H9 (cell line): ENCODE results near the gene VWA8. TPM values are rescaled to one million over a fixed set of nuclear protein-coding genes. Genes with fewer than 3 reads are reported as not detected.
A peak's percentile ranks its signal among the peaks of the same experiment; 100 is the strongest.

Experiments used
- DNase-seq: peaks from one replicate; pipeline ENCODE4 v3.0.0-alpha.2; 2017
- H2AFZ ChIP-seq: one replicate; pipeline ENCODE4 v1.6.1; 2013; ENCODE audit warnings: mild to moderate bottlenecking, low read length, control low read depth, moderate library complexity
- H2AK5ac ChIP-seq: 2 replicates; pipeline ENCODE4 v1.6.1; 2013; ENCODE audit warnings: low read length, control low read depth, mixed read lengths; ENCODE audit not compliant: insufficient read length
- H2BK120ac ChIP-seq: one replicate; pipeline ENCODE4 v1.6.1; 2013; ENCODE audit warnings: low read depth, mild to moderate bottlenecking, low read length, control low read depth, inconsistent platforms; ENCODE audit not compliant: poor library complexity, severe bottlenecking
- H2BK12ac ChIP-seq: 2 replicates; pipeline ENCODE4 v1.6.1; 2013; ENCODE audit warnings: low read length, control low read depth, mixed read lengths, low read depth; ENCODE audit not compliant: insufficient read length
- H2BK15ac ChIP-seq: 2 replicates; pipeline ENCODE4 v1.6.1; 2013; ENCODE audit warnings: low read depth, low read length, control low read depth
- H2BK20ac ChIP-seq: one replicate; pipeline ENCODE4 v1.6.1; 2013; ENCODE audit warnings: low read depth, mild to moderate bottlenecking, low read length, control low read depth, inconsistent platforms; ENCODE audit not compliant: poor library complexity, severe bottlenecking
- H2BK5ac ChIP-seq: 2 replicates; pipeline ENCODE4 v1.6.1; 2013; ENCODE audit warnings: low read length, control low read depth, mixed read lengths; ENCODE audit not compliant: insufficient read length
- H3K14ac ChIP-seq: 2 replicates; pipeline ENCODE4 v1.6.1; 2013; ENCODE audit warnings: low read length, control low read depth; ENCODE audit not compliant: insufficient read depth
- H3K18ac ChIP-seq: 2 replicates; pipeline ENCODE4 v1.6.1; 2013; ENCODE audit warnings: low read depth, mild to moderate bottlenecking, mixed read lengths, low read length, control low read depth; ENCODE audit not compliant: insufficient read length
- H3K23ac ChIP-seq: 2 replicates; pipeline ENCODE4 v1.6.1; 2013; ENCODE audit warnings: low read length, control low read depth, mixed read lengths, low read depth; ENCODE audit not compliant: insufficient read length
- H3K23me2 ChIP-seq: 2 replicates; pipeline ENCODE4 v1.6.1; 2013; ENCODE audit warnings: low read depth, mild to moderate bottlenecking, mixed read lengths, low read length, control low read depth; ENCODE audit not compliant: insufficient read length, poor library complexity, severe bottlenecking
- H3K27ac ChIP-seq: 2 replicates; pipeline ENCODE4 v1.5.1; 2013; ENCODE audit warnings: low read length, control low read depth, mixed read lengths, low read depth; ENCODE audit not compliant: insufficient read length
- H3K27me3 ChIP-seq: 2 replicates; pipeline ENCODE4 v1.6.1; 2013; ENCODE audit warnings: low read length, control low read depth, inconsistent platforms; ENCODE audit not compliant: insufficient read depth
- H3K4ac ChIP-seq: 2 replicates; pipeline ENCODE4 v1.6.1; 2013; ENCODE audit warnings: low read depth, mild to moderate bottlenecking, control low read depth, inconsistent platforms, low read length, moderate library complexity
- H3K4me1 ChIP-seq: 2 replicates; pipeline ENCODE4 v1.6.1; 2013; ENCODE audit warnings: low read length, control low read depth, inconsistent platforms; ENCODE audit not compliant: insufficient read depth
- H3K4me2 ChIP-seq: 2 replicates; pipeline ENCODE4 v1.6.1; 2013; ENCODE audit warnings: low read length, control low read depth, mixed read lengths; ENCODE audit not compliant: insufficient read length, insufficient read depth
- H3K56ac ChIP-seq: 2 replicates; pipeline ENCODE4 v1.6.1; 2013; ENCODE audit warnings: low read depth, mild to moderate bottlenecking, mixed read lengths, low read length, control low read depth; ENCODE audit not compliant: insufficient read length
- H3K79me1 ChIP-seq: 2 replicates; pipeline ENCODE4 v1.6.1; 2013; ENCODE audit warnings: low read depth, mild to moderate bottlenecking, moderate library complexity, low read length, control low read depth, inconsistent platforms; ENCODE audit not compliant: insufficient read depth, poor library complexity, severe bottlenecking
- H3K79me2 ChIP-seq: 2 replicates; pipeline ENCODE4 v1.6.1; 2013; ENCODE audit warnings: low read length, control low read depth, inconsistent platforms; ENCODE audit not compliant: insufficient read depth
- H3K9ac ChIP-seq: 2 replicates; pipeline ENCODE4 v1.6.1; 2013; ENCODE audit warnings: low read length, control low read depth, mixed read lengths; ENCODE audit not compliant: insufficient read length; ENCODE audit errors: extremely low read depth
- H3K9me3 ChIP-seq: one replicate; pipeline ENCODE4 v1.6.1; 2013; ENCODE audit warnings: low read depth, low read length, inconsistent platforms; ENCODE audit not compliant: control insufficient read depth
- H3T11ph ChIP-seq: one replicate; pipeline ENCODE4 v1.6.1; 2013; ENCODE audit warnings: mild to moderate bottlenecking, low read length, control low read depth, inconsistent platforms
- H4K20me1 ChIP-seq: one replicate; pipeline ENCODE4 v1.6.1; 2013; ENCODE audit not compliant: control insufficient read depth, insufficient read length, insufficient read depth
- H4K5ac ChIP-seq: 2 replicates; pipeline ENCODE4 v1.6.1; 2013; ENCODE audit warnings: low read depth, mild to moderate bottlenecking, mixed read lengths, low read length, control low read depth; ENCODE audit not compliant: insufficient read length
- H4K8ac ChIP-seq: replicated peaks from 2 replicates; pipeline ENCODE4 v1.6.1; 2013; ENCODE audit warnings: low read length, control low read depth, mixed read lengths, low read depth; ENCODE audit not compliant: insufficient read length
- H4K91ac ChIP-seq: 2 replicates; pipeline ENCODE4 v1.6.1; 2013; ENCODE audit warnings: low read depth, mild to moderate bottlenecking, moderate library complexity, mixed read lengths, low read length, control low read depth; ENCODE audit not compliant: insufficient read length
- H3K27ac Mint-ChIP-seq, 3 experiments: 2 replicates in 2 of 3; 3 replicates in 1 of 3; pipeline ENCODE4 v1.8.0; 2020 to 2021; ENCODE audit warnings: mixed read lengths in 3 of 3, mild to moderate bottlenecking in 1 of 3, moderate library complexity in 1 of 3
- H3K27me3 Mint-ChIP-seq: 2 replicates; pipeline ENCODE4 v1.8.0; 2021; ENCODE audit warnings: low read depth, mild to moderate bottlenecking, moderate library complexity, mixed read lengths
- H3K36me3 Mint-ChIP-seq, 3 experiments: 2 replicates in 2 of 3; 3 replicates in 1 of 3; pipeline ENCODE4 v1.8.0; 2020 to 2021; ENCODE audit warnings: low read depth in 3 of 3, mixed read lengths in 3 of 3; ENCODE audit not compliant: insufficient read depth in 1 of 3
- H3K4me1 Mint-ChIP-seq, 2 experiments: 2 replicates each; pipeline ENCODE4 v1.8.0; 2020; ENCODE audit warnings: mixed read lengths in 2 of 2
- H3K4me3 Mint-ChIP-seq, 2 experiments: 2 replicates in 1 of 2; 3 replicates in 1 of 2; pipeline ENCODE4 v1.8.0; 2020 to 2021; ENCODE audit warnings: mild to moderate bottlenecking in 2 of 2, mixed read lengths in 2 of 2, moderate library complexity in 1 of 2
- H3K9me3 Mint-ChIP-seq, 2 experiments: 2 replicates in 1 of 2; 3 replicates in 1 of 2; pipeline ENCODE4 v1.8.0; 2020; ENCODE audit warnings: mild to moderate bottlenecking in 2 of 2, mixed read lengths in 2 of 2, moderate library complexity in 1 of 2
- CTCF ChIP-seq: fragments of 200-600 bp; sonication (generic); conservative IDR thresholded peaks from 3 replicates; pipeline ENCODE4 v1.8.0; 2021; ENCODE audit warnings: antibody characterized with exemption, mild to moderate bottlenecking
- WGBS: extraction: QIAGEN DNeasy Blood & Tissue Kit; methylation state at CpG from one replicate; pipeline ENCODE4 v1.1.7; 2013; ENCODE audit warnings: missing lambda C conversion rate, low lambda C conversion rate, mixed read lengths; ENCODE audit not compliant: insufficient read length; ENCODE audit errors: extremely low coverage; 5-methylcytosine and 5-hydroxymethylcytosine counted together
- total RNA-seq: library from RNA; stranded (reverse); gene quantifications from 2 replicates; pipeline ENCODE4 v1.2.1, GENCODE V29; 2021

VWA8 gene
- total RNA-seq, 1 experiment from 2014 or later: 17.4 TPM

DNA sequence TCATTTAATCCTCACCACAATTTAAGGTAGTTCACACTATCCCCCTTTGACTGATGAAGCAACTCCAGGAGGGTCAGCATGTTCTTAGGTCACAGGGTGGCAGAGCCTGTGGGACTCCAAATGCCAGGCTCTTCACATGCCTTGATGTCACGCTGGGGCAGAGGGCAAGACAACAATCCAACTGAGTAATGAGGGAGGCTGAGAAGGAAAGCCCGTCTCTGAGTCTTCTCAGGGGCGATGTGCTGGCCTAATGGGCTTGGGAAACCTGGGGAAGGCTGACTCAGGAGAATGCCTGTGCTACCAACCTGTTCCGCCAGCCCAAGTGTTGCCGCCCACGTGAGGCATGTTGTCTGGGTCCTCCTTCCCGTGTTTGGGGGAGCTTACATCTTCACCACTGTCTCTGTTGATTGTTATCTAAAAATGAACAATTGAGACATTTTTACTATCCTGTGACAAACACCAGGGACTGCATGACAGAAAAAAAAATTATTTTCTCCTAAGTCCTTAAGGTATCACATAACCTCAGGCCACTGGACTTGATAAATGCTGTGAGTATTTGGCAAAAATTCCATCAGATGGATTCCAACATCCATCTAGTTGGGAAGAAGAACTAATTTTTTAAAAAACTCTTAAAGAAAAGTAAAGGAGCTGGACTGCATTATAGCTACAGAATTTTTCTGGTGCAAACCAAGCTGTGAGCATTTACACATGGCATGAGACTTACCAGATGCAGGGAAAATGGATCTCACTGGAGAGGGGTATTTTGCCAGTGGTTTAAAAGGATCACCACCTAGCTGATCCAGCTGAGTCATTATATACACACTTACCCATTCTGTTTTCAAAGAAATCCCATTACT, 346.0 kb downstream of the VWA8 start:
- no peaks in the 10 kb centered on the region for H3K79me2 ChIP-seq
- no peak overlapping the region for H3K18ac ChIP-seq
- no peak overlapping the region for H2BK15ac ChIP-seq
- H3K9me3 Mint-ChIP-seq: peaks cover 7 to 8% of the 10 kb centered on the region in 2 experiments; a peak in 2 of 5 replicates
- H3K9me3 ChIP-seq: no peaks in the 10 kb centered on the region
- DNase-seq: no peak
- WGBS: no CpG with 5 or more reads among the region's 7 CpGs
- H3K27ac Mint-ChIP-seq: 0 out of 7 replicates have a peak overlapping the region, but pooled peaks of 1 of the 3 experiments have one; percentile 54
- no peak overlapping the region for H2BK120ac ChIP-seq
- no peak overlapping the region for H2AK5ac ChIP-seq
- no peak overlapping the region for H3K4me3 Mint-ChIP-seq
- no peak overlapping the region for H3K27ac ChIP-seq
- H4K91ac ChIP-seq: no peak overlapping the region
- no peak overlapping the region for H3K14ac ChIP-seq
- H3K36me3 Mint-ChIP-seq: peaks cover 0 to 16% (median 3%) of the 10 kb centered on the region in 3 experiments; a peak in 5 of 7 replicates
- no peak overlapping the region for H3K4me2 ChIP-seq
- no peak overlapping the region for H3K9ac ChIP-seq
- H4K8ac ChIP-seq: no peak overlapping the region
- H3K23me2 ChIP-seq: no peaks in the 10 kb centered on the region
- no peak for TF ChIP-seq CTCF
- no peak overlapping the region for H2BK20ac ChIP-seq
- no peaks in the 10 kb centered on the region for H3K4me1 ChIP-seq
- peaks cover 0 to 4% of the 10 kb centered on the region in 2 experiments; a peak in 1 of 4 replicates for H3K4me1 Mint-ChIP-seq
- H3K4ac ChIP-seq: no peak overlapping the region
- H3K79me1 ChIP-seq: no peaks in the 10 kb centered on the region
- no peak overlapping the region for H3T11ph ChIP-seq
- H2AFZ ChIP-seq: no peak overlapping the region
- no peaks in the 10 kb centered on the region for H4K20me1 ChIP-seq
- H2BK5ac ChIP-seq: no peak overlapping the region
- no peak overlapping the region for H4K5ac ChIP-seq
- no peak overlapping the region for H2BK12ac ChIP-seq
- H3K27me3 Mint-ChIP-seq: no peaks in the 10 kb centered on the region
- H3K56ac ChIP-seq: no peak overlapping the region
- H3K27me3 ChIP-seq: no peaks in the 10 kb centered on the region
- no peak overlapping the region for H3K23ac ChIP-seq
